Activated naive CD4-positive, alpha-beta T cell treated with anti-CD3 and anti-CD28 coated beads, Interleukin-2, amount 10 ng/mL, durations not matched to agents 7 days and 5 days (primary cell): ENCODE measurements around the gene GCH1.
"Not testable (repeated sequence)": the region's sequence is repeated elsewhere in the genome, so short reads cannot be mapped to it uniquely, and the experiment has no call there.

Experiments
- CTCF ChIA-PET: fragments of 350-600 bp; sonication (Branson Sonifier 250); formaldehyde crosslinking; loops from one replicate; lab custom pipeline; 2021; ENCODE audit warnings: antibody characterized with exemption; lab: Charles Lee
- DNase-seq: peaks from one replicate; pipeline ENCODE4 v3.0.0-alpha.2; 2020
- H3K27ac Mint-ChIP-seq: one replicate; pipeline ENCODE4 v1.8.0; 2021; ENCODE audit warnings: mild to moderate bottlenecking, moderate library complexity, mixed read lengths
- H3K27me3 Mint-ChIP-seq: one replicate; pipeline ENCODE4 v1.8.0; 2021; ENCODE audit warnings: mild to moderate bottlenecking, mixed read lengths
- H3K36me3 Mint-ChIP-seq: one replicate; pipeline ENCODE4 v1.8.0; 2021; ENCODE audit warnings: mixed read lengths
- H3K4me1 Mint-ChIP-seq: one replicate; pipeline ENCODE4 v1.8.0; 2021; ENCODE audit warnings: mixed read lengths
- H3K4me3 Mint-ChIP-seq: one replicate; pipeline ENCODE4 v1.8.0; 2021; ENCODE audit warnings: mild to moderate bottlenecking, moderate library complexity, mixed read lengths
- H3K9me3 Mint-ChIP-seq: one replicate; pipeline ENCODE4 v1.8.0; 2021; ENCODE audit warnings: mixed read lengths

Gene GCH1

DNA sequence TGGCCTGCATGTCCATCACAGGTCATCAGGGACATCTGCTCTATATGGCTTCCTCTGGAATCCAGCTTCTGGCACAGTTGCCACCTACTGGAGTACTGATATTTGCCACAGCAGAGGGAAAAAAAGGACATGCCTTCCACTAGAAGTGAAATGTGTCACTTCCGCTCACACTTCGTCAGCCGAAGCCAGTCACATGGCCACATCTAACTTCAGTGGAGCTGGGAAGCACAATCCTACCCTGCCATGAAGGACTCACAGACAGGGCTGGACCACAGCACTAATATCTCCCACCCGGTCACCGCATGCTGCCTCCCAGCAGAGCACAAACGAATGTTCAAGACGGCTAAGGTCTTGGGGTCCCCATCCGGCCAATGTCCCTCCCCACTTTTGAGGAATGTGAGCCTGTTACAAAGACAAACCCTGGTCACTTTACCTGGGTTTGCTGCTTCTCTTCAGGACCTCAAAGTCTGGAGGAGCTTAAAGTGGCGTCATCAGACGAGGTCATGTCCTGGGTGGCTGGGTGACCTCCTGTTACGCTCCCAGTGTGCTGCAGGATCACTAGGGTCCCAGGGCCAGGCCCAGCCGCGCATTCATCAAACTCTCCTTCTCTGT is 98.6 kb downstream of the GCH1 start:
- Mint-ChIP-seq H3K27me3 (peaks cover 67% of the 10 kb centered on the region), H3K36me3 (no peaks in the 10 kb centered on the region), H3K27ac (no peak overlapping the region), H3K4me1 (peaks cover 4% of the 10 kb centered on the region), H3K4me3 (no peak overlapping the region), H3K9me3 (no peaks in the 10 kb centered on the region)
- no peak for DNase-seq
- CTCF ChIA-PET, result interaction anchor here (0.9 to 6.7 kb wide), 6 partner anchors 19 to 253 kb away, joined by 3 to 62 read pairs (median 6); partner anchors contain the start of gene SAMD4A

DNA sequence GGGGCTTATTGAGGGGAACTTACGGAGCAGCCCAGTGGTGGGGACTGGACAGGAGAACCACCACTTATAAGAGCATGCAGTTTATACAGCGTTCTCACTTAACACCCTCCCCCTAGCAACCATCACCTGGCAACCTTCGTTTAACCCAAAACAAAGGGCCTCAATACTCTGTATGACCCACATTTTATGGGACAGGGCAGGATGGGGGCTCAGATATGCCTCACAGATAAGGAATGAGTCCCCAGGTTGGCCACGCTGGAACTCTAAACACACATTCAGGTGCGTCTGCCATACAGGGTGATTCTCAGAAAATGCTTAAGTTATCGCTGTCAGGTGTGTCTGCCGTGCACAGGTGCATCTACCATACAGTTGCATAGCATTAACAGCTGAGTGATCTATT is 99.2 kb downstream of the GCH1 start:
- CTCF ChIA-PET, result interaction anchor here (1.2 to 6.7 kb wide), 4 partner anchors 28 to 252 kb away, joined by 3 to 62 read pairs (median 27); partner anchors contain the start of gene SAMD4A
- Mint-ChIP-seq H3K4me3 (no peak overlapping the region), H3K27ac (no peak overlapping the region)

GRCh38 chr14:54801482-54801881 is 101.1 kb downstream of the GCH1 start:
- not testable (repeated sequence) for H3K9me3 Mint-ChIP-seq, H3K27ac Mint-ChIP-seq, DNase-seq, H3K36me3 Mint-ChIP-seq, H3K4me3 Mint-ChIP-seq, H3K4me1 Mint-ChIP-seq
- peaks cover 69% of the 10 kb centered on the region for H3K27me3 Mint-ChIP-seq
- CTCF ChIA-PET, result interaction anchor here (1.0 to 1.4 kb wide), 2 partner anchors 27 to 225 kb away, joined by 4 to 5 read pairs; no protein-coding TSS in a partner anchor

More for the DNA sequence above, 99.2 kb downstream of the GCH1 start:
- no peaks in the 10 kb centered on the region for H3K36me3 Mint-ChIP-seq
- peaks cover 4% of the 10 kb centered on the region for H3K4me1 Mint-ChIP-seq
- no peaks in the 10 kb centered on the region for H3K9me3 Mint-ChIP-seq
- H3K27me3 Mint-ChIP-seq, result peaks cover 69% of the 10 kb centered on the region
- no peak for DNase-seq

DNA sequence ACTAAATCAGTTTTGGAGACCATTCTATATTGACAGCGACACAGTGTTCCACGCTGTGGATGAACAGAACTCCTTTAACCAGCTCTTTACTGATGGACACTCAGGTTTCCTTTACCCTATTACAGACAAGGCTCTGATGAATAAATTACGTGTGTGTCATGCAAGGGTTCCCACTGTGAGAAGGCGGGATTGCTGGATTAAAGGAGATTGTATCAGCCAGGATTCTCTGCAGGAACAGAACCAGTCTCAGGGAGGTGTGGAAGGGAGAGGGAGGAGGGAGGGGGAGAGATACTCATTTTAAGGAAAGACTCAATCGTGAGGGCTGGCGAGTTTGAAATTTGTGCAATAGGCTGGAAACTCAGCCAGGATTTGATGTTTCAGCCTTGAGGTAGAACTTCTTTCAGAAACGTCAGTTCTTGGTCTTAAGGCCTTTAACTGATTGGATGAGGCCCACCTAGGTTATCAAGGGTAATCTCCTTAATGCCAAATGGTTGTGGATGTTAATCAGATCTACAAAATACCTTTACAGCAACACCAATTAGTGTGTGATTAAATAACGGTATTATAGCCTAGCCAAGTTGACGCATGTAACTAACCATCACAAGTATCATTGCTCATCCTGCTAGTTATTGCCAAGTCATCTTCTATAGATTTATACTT is 104.0 kb downstream of the GCH1 start:
- Mint-ChIP-seq H3K4me3 (no peak overlapping the region), H3K4me1 (no peaks in the 10 kb centered on the region), H3K9me3 (peaks cover 3% of the 10 kb centered on the region), H3K27me3 (peaks cover 55% of the 10 kb centered on the region), H3K27ac (no peak overlapping the region), H3K36me3 (no peaks in the 10 kb centered on the region)
- no peak for DNase-seq
- CTCF ChIA-PET, result no interaction called here

DNA sequence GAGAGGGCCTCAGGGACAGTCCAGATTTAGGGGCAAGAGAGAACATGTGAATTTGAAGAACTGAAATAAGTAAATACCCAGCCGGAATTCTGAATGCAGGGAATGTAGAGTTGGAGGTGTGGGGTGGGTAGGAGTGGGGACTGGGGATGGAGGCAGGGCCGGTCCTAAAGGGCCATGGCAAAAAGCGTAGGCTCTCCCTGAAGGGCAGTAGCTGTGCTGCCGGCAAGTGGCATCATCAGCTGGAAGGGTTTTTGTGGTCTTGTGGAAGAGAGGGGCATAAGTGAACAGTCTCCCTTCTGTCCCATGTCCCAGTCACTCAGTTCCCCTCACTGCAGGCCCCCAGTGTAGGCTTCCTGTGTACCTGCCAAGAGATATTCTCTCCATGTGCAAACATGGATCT is 104.6 kb downstream of the GCH1 start:
- Mint-ChIP-seq H3K4me3 (no peak overlapping the region), H3K36me3 (no peaks in the 10 kb centered on the region), H3K27me3 (peaks cover 52% of the 10 kb centered on the region), H3K27ac (no peak overlapping the region), H3K9me3 (peaks cover 3% of the 10 kb centered on the region), H3K4me1 (no peaks in the 10 kb centered on the region)
- CTCF ChIA-PET, result no interaction called here
- no peak for DNase-seq

DNA sequence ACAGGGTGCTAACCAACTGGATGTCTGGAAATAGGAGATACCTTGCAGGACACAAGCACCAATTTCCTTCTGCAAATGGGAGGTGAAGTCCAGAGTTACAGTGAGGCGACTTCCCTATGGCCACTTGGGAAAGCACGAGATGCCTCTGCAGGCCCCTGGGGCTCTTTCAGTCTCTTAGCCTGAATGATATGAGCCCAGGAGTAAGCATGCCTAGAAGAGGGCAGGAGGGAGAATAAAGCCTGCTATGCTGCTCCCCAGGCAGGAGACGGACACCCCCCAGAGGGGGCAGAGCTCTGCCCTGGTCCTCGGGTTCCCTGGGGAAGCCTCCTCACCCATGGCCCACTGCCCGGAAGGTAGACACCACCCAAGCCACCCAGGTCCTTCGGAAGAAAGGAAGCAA is 105.1 kb downstream of the GCH1 start:
- peaks cover 47% of the 10 kb centered on the region for H3K27me3 Mint-ChIP-seq
- H3K27ac Mint-ChIP-seq, result no peak overlapping the region
- CTCF ChIA-PET, result no interaction called here
- H3K4me1 Mint-ChIP-seq, result no peaks in the 10 kb centered on the region
- H3K4me3 Mint-ChIP-seq, result no peak overlapping the region
- no peaks in the 10 kb centered on the region for H3K36me3 Mint-ChIP-seq
- peaks cover 3% of the 10 kb centered on the region for H3K9me3 Mint-ChIP-seq
- no peak for DNase-seq

GRCh38 chr14:54796961-54797360 is 105.7 kb downstream of the GCH1 start:
- no peak overlapping the region for H3K27ac Mint-ChIP-seq
- CTCF ChIA-PET, result interaction anchor here (1.1 to 1.4 kb wide), 2 partner anchors 9 to 16 kb away, joined by 3 to 5 read pairs; no protein-coding TSS in a partner anchor
- peaks cover 3% of the 10 kb centered on the region for H3K9me3 Mint-ChIP-seq
- H3K36me3 Mint-ChIP-seq, result no peaks in the 10 kb centered on the region
- peaks cover 42% of the 10 kb centered on the region for H3K27me3 Mint-ChIP-seq
- H3K4me3 Mint-ChIP-seq, result no peak overlapping the region
- H3K4me1 Mint-ChIP-seq, result no peaks in the 10 kb centered on the region
- no peak for DNase-seq

DNA sequence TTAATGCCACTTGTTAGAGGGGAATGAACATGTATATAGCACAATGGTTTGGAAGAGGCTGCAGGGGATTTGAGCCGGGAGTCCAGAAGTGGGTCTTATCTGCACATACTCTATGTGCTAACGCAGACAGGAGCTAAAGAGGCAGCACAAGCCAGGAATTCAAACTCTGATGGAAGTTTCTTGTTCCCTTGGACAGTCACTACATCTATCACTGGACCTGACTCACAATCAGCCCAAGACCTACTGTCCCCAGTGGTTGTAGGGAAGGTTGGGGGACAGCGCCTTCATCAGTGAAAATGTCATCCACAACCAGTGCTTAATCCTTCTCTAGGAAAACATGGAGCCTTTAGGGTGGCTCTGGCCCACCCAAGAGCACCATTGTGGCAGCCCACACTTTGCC is 107.8 kb downstream of the GCH1 start:
- DNase-seq, result no peak
- H3K4me1 Mint-ChIP-seq, result no peaks in the 10 kb centered on the region
- no peak overlapping the region for H3K27ac Mint-ChIP-seq
- H3K36me3 Mint-ChIP-seq, result no peaks in the 10 kb centered on the region
- no peak overlapping the region for H3K4me3 Mint-ChIP-seq
- peaks cover 3% of the 10 kb centered on the region for H3K9me3 Mint-ChIP-seq
- CTCF ChIA-PET, result interaction anchor here (1.9 to 3.7 kb wide), 3 partner anchors 10 to 21 kb away, joined by 6 to 17 read pairs (median 11); no protein-coding TSS in a partner anchor
- peaks cover 29% of the 10 kb centered on the region for H3K27me3 Mint-ChIP-seq

DNA sequence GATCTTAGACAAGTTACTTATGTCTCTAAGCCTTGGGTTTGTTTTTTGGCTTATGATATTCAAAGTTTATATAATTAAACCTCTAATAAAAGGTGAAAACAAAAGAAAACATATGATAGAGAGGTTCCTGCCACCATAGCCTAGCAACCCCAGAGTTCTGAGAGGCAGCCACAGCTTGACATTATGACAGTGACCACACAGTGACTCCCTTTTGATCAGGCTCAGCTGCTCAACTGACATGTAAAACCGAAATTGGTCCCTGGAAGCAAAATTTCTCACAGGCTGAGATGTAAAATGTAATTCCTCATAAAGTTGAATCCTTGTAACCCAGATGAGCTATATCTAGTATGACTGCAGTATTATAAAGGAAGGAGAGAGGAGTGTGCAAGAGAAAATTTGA is 108.5 kb downstream of the GCH1 start:
- H3K27ac Mint-ChIP-seq, result no peak overlapping the region
- peaks cover 26% of the 10 kb centered on the region for H3K27me3 Mint-ChIP-seq
- CTCF ChIA-PET, result interaction anchor here (1.1 to 3.7 kb wide), 4 partner anchors 9 to 20 kb away, joined by 3 to 17 read pairs (median 8); no protein-coding TSS in a partner anchor

GRCh38 chr14:54792288-54792687 is 110.3 kb downstream of the GCH1 start:
- no peaks in the 10 kb centered on the region for H3K4me1 Mint-ChIP-seq
- H3K9me3 Mint-ChIP-seq, result peaks cover 3% of the 10 kb centered on the region
- peaks cover 13% of the 10 kb centered on the region for H3K27me3 Mint-ChIP-seq
- CTCF ChIA-PET, result interaction anchor here (1.1 to 3.7 kb wide), 3 partner anchors 8 to 13 kb away, joined by 3 to 17 read pairs (median 4); no protein-coding TSS in a partner anchor
- no peak overlapping the region for H3K27ac Mint-ChIP-seq
- H3K4me3 Mint-ChIP-seq, result no peak overlapping the region
- no peak for DNase-seq
- no peaks in the 10 kb centered on the region for H3K36me3 Mint-ChIP-seq

More for the DNA sequence above, 108.5 kb downstream of the GCH1 start:
- Mint-ChIP-seq H3K4me3 (no peak overlapping the region), H3K36me3 (no peaks in the 10 kb centered on the region), H3K4me1 (no peaks in the 10 kb centered on the region), H3K9me3 (peaks cover 3% of the 10 kb centered on the region)
- DNase-seq, result no peak
